ENCODE results near the gene TBC1D24.
"Not testable (repeated sequence)": the region's sequence is repeated elsewhere in the genome, so short reads cannot be mapped to it uniquely, and the experiment has no call there.

Gene TBC1D24

GRCh38 chr16:2474877-2475412 lies at the start of gene TBC1D24:
TSS of gene TBC1D24 (plus strand) at chr16:2475127. CDS start at chr16:2496149, 21,022 bp downstream.
- DNase-seq: peak; percentile 86

GRCh38 chr16:2425825-2426430 lies 49.0 kb upstream of the TBC1D24 start:
- DNase-seq: no peak

GRCh38 chr16:2426941-2427361 lies 48.0 kb upstream of the TBC1D24 start:
- no peak for DNase-seq

- DNase-seq: no peak
Observed at GRCh38 chr16:2427526-2427925, 47.4 kb upstream of the TBC1D24 start.

- peak; percentile 10 for DNase-seq
Observed at GRCh38 chr16:2428051-2428783, 46.7 kb upstream of the TBC1D24 start.

DNA sequence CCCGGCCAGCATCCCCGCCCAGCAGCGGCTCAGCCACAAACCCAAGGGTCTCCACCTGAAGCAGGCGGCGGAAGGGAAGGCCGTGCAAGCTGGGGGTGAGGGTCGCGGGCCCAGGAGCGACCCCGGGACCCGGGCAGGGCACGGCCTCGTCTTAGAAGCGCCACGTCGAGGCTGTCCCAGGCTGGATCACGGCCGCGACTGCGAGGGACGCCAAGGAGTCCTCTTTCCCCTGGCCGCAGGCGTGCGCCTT lies 46.2 kb upstream of the TBC1D24 start:
- DNase-seq: no peak

GRCh38 chr16:2429034-2429770 lies 45.7 kb upstream of the TBC1D24 start, which contains the start of gene CCNF:
TSS of gene CCNF (plus strand) at chr16:2429447. CDS start at chr16:2429482, 35 bp downstream.
- peak; percentile 99 for DNase-seq

DNA sequence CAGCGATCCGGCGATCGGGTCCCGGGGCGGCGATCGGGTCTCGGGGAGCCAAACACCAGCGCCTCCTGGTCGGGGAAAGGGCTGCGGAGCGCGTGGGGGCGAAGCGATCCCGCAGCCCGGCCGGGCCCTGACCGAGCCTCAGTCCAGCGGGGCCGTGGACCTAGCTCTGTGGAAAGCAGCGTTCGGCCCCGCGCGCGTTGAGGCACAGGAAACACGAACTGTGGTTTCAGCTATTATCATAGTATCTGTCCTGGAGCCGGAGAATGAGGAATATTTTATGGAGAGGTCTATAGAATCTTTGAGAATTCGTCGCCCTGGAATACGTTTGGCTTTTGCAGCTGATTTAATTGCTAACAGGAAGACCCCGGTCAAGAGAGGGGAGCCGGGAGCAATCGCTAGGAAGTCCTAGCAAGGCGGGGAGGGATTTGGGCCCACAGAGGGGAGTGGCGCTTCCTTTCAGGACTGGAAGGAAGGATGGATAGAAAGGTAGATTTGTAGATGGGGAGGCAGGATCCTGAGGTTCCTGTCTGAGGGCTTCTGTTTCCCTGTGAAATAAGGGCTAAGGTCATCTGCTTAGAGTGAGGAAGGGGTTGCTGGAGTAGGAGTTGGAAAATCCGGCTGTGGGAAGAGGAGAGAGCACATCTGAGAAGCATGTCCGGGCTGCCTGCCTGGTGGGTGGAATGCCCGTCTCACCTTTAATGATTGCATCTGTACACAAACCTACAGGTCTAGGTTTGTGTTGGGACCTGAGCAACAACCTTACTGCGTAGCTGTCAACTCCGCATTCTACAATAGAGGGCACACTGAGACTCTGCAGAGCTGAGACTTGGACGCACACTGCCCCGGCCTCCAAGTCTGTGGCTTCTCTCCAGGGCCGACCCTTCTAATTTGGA lies 44.9 kb upstream of the TBC1D24 start:
- DNase-seq: peak; percentile 21

DNA sequence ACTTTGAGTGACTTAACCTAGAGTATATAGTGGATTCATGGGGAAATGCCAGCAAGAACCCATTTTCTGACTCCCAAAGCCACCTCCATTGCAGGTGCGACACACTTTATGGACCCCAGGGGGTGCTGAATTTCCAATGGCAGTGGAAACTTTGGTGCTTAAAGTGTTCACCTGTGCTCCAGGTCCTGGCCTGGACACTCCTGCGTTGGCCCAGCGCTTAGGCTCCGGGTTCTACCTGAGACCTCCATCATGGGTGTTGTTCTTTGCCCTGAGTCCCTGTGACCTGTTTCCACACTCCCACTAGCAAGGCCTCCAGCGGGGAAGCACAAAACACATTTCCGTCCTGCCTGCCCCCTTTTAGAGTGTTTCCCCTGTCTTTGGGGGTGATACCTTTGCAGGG lies 42.6 kb upstream of the TBC1D24 start:
- DNase-seq: no peak

DNA sequence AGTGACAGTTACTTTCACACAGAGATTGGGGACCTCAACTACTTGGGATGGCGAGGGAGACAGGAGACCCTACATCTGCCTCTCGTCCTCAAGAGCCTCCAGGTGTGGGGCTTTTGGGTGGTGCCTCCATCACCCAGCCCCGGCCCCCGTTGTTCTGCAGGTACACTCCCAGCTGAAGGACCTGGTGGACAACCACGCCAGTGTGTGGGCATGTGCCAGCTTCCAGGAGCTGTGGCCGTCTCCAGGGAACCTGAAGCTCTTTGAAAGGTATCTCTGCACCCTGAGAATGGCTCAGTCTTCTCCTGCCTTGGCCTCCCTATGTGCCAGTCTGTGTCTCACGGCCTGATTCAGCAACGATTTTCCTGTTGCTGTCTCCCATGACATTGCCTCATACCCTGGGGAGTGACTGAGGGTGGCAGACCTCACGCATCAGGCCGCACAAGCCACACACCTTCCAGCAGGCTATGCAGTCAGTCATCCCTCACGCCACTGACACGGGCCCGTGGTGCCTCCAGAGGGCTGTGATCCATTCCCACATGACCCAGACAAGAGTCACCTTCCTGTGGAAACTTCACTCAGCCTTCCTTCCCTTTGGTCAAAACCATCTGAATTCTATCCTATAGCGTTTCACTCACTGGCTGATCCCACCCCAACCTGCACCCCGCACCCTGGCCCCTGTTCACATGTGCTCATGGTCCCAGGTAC lies 42.0 kb upstream of the TBC1D24 start:
- no peak for DNase-seq

DNA sequence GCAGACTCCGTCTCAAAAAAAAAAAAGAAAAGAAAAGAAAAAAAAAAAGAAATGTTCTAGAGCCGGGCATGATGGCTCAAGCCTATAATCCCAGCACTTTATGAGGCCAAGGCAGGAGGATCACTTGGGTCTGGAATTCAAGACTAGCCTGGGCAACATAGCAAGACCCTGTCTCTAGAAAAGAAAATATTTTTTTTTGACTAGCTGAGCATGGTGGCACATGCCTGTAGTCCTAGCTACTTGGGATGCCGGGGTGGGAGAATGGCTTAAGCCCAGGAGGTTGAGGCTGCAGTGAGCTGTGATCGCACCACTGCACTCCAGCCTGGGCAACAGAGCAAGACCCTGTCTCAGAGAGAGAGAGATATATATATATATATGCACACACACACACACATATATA lies 39.7 kb upstream of the TBC1D24 start:
- not testable (repeated sequence) for DNase-seq

DNA sequence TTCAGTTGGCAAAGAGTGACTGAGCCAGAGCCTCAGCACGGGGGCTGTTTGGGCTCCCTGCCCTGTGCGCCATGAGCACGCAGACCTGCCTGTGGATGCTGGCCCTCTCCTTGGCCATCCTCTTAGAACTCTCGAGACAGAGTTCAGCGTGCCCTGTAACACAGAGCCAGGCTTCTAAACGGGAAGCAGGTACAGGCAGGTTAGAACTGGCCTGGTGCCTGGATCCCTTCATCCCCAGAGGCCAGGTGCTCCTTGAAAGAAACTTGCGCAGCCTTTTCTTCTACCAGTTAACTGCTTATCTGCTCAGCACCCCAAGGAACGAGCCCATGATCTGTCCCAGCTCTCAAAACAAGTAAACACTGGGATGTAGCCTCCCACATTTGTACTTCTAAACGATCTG lies 38.8 kb upstream of the TBC1D24 start:
- DNase-seq: no peak

- no peak for DNase-seq
Observed at GRCh38 chr16:2437032-2437790, 37.7 kb upstream of the TBC1D24 start.

- no peak for DNase-seq
Observed at GRCh38 chr16:2438121-2438520, 36.8 kb upstream of the TBC1D24 start.

- DNase-seq: no peak
Observed at GRCh38 chr16:2439598-2439997, 35.3 kb upstream of the TBC1D24 start.

DNA sequence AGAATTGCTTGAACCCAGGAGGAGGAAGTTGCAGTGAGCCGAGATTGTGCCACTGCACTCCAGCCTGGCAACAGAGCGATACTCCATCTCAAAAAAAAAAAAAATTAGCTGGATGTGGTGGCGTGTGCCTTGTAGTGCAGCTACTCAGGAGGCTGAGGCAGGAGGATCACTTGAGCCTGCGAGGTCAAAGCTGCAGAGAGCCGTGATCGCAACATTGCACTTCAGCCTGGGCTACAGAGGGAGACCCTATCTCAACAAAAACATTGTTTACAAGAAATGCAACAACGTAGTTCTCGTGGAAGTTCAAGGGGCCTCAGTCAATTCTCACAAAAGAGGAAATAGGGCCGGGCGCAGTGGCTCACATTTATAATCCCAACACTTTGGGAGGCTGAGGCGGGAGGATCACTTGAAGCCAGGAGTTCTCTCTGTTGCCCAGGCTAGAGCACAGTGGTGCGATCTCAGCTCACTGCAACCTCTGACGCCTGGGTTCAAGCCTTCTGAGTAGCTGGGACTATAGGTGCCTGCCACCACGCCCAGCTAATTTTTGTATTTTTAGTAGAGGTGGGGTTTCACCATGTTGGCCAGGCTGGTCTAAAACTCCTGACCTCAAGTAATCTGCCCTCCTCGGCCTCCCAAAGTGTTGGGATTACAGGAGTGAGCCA lies 33.7 kb upstream of the TBC1D24 start:
- DNase-seq: not testable (repeated sequence)

DNA sequence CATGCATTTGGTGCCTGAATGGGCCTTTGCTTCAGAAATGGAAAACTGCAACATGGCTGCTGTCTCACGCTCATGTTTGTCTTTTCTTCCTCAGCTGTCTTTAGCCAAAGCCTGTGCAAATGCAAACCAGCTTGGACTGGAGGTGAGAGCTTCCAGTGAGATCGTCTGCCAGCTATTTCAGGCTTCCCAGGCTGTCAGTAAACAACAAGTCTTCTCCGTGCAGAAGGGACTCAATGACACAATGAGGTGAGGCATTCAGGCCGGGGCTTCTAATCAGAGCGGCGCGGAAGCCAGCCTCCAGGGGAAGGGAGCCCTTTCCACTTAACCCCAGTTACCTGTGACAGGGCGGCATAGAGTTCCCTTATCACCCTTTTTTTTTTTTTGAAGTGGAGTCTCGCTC lies 31.4 kb upstream of the TBC1D24 start:
- no peak for DNase-seq

GRCh38 chr16:2447920-2448583 lies 26.9 kb upstream of the TBC1D24 start:
- DNase-seq: no peak

- no peak for DNase-seq
Observed at GRCh38 chr16:2449118-2449517, 25.8 kb upstream of the TBC1D24 start.

- DNase-seq: no peak
Observed at GRCh38 chr16:2450535-2450934, 24.4 kb upstream of the TBC1D24 start.
